Thyroid gland (tissue), 4 donors: Measurements from ENCODE around the gene SPOP.

Experiments
- POLR2A ChIP-seq, 2 donors: fragments of 450-650 bp; IDR thresholded peaks; one replicate each; pipeline ENCODE4 v1.6.1; 2017; ENCODE audit warnings: antibody characterized with exemption in 2 of 2, mild to moderate bottlenecking in 2 of 2, moderate library complexity in 1 of 2
- TF ChIP-seq, protein P1 (sequence below), 6 experiments: fragments of 200-600 bp in 3 of 6; fragments of 450-650 bp in 3 of 6; sonication (generic) in 3 of 6; IDR thresholded peaks; one replicate each; pipeline ENCODE4 v1.5.1; 2016 to 2019; ENCODE audit warnings: antibody characterized with exemption in 6 of 6, mild to moderate bottlenecking in 2 of 6, inconsistent platforms in 1 of 6, moderate library complexity in 1 of 6

DNA sequence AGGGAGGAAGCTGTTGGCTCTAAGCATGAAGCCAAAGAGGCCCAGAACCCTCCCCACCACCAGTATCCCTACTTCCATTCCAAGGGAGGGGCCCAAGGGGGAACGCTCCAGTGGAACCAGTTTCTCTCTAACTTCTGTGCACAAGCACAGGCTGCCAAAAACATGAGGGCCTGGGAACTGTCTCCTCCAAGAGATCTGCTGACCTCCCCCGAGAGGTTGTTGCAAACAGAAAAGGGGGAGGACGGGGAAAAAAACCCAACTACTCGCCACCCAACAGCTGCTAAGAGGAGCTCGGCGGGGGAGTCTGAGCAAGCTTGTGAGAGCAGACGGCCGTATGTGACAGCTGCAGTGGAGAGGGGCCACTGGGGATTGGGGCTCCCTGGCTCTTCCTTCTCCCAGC lies 45.5 kb upstream of the SPOP start:
- TF ChIP-seq POLR2A (IDR thresholded peaks at IDR 0.05) = no peak
- TF ChIP-seq, protein P1, sequence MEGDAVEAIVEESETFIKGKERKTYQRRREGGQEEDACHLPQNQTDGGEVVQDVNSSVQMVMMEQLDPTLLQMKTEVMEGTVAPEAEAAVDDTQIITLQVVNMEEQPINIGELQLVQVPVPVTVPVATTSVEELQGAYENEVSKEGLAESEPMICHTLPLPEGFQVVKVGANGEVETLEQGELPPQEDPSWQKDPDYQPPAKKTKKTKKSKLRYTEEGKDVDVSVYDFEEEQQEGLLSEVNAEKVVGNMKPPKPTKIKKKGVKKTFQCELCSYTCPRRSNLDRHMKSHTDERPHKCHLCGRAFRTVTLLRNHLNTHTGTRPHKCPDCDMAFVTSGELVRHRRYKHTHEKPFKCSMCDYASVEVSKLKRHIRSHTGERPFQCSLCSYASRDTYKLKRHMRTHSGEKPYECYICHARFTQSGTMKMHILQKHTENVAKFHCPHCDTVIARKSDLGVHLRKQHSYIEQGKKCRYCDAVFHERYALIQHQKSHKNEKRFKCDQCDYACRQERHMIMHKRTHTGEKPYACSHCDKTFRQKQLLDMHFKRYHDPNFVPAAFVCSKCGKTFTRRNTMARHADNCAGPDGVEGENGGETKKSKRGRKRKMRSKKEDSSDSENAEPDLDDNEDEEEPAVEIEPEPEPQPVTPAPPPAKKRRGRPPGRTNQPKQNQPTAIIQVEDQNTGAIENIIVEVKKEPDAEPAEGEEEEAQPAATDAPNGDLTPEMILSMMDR (IDR thresholded peaks at IDR 0.05) = no peak
